SK-N-MC (cell line): ENCODE results near the gene TOM1L2.
"Not testable (repeated sequence)": the region's sequence is repeated elsewhere in the genome, so short reads cannot be mapped to it uniquely, and the experiment has no call there.

Experiments used
- DNase-seq: peaks from one replicate; pipeline ENCODE4 v3.0.0-alpha.2; 2011; ENCODE audit warnings: low read depth, low spot score
- H3K27ac ChIP-seq: fragments of 200-600 bp; sonication (generic); 2 replicates; pipeline ENCODE4 v1.5.1; 2016; ENCODE audit warnings: mixed run types
- H3K36me3 ChIP-seq: fragments of 200-600 bp; sonication (generic); 2 replicates; pipeline ENCODE4 v1.6.1; 2017; ENCODE audit warnings: antibody characterized with exemption, low read length, mixed read lengths; ENCODE audit not compliant: insufficient read depth
- H3K4me3 ChIP-seq: fragments of 200-600 bp; sonication (generic); 2 replicates; pipeline ENCODE4 v1.5.1; 2016
- H3K9ac ChIP-seq: fragments of 200-600 bp; sonication (generic); 2 replicates; pipeline ENCODE4 v1.8.0; 2017; ENCODE audit warnings: mixed run types, mixed read lengths; ENCODE audit not compliant: insufficient read length
- H3K9me3 ChIP-seq: fragments of 200-600 bp; sonication (generic); 2 replicates; pipeline ENCODE4 v1.6.1; 2017; ENCODE audit warnings: low read depth, mild to moderate bottlenecking, antibody characterized with exemption, low read length, moderate library complexity, mixed read lengths
- EZH2 ChIP-seq: fragments of 200-600 bp; sonication (generic); IDR thresholded peaks from one replicate; pipeline ENCODE4 v1.6.1; 2017; ENCODE audit warnings: antibody characterized with exemption
- FOXP2 ChIP-seq: optimal IDR thresholded peaks from 2 replicates; pipeline ENCODE3; 2011; ENCODE audit warnings: mild to moderate bottlenecking, moderate library complexity; ENCODE audit not compliant: insufficient read depth; ENCODE audit errors: extremely low read length, control extremely low read depth
- POLR2AphosphoS5 ChIP-seq: IDR thresholded peaks from 2 replicates; pipeline ENCODE4 v1.6.1; 2012; ENCODE audit warnings: mild to moderate bottlenecking, low read depth, low read length, borderline replicate concordance

Gene TOM1L2

GRCh38 chr17:17921192-17922069, 50.8 kb downstream of the TOM1L2 start:
- Histone ChIP-seq H3K27ac (0 out of 2 replicates have a peak overlapping the region, but pooled peaks have one; percentile 14), H3K36me3 (no peaks in the 10 kb centered on the region), H3K9ac (peak overlapping the region; percentile 46), H3K9me3 (no peaks in the 10 kb centered on the region), H3K4me3 (no peak overlapping the region)
- DNase-seq: no peak
- TF ChIP-seq POLR2AphosphoS5: no peak
- TF ChIP-seq FOXP2: no peak
- no peak for TF ChIP-seq EZH2

DNA sequence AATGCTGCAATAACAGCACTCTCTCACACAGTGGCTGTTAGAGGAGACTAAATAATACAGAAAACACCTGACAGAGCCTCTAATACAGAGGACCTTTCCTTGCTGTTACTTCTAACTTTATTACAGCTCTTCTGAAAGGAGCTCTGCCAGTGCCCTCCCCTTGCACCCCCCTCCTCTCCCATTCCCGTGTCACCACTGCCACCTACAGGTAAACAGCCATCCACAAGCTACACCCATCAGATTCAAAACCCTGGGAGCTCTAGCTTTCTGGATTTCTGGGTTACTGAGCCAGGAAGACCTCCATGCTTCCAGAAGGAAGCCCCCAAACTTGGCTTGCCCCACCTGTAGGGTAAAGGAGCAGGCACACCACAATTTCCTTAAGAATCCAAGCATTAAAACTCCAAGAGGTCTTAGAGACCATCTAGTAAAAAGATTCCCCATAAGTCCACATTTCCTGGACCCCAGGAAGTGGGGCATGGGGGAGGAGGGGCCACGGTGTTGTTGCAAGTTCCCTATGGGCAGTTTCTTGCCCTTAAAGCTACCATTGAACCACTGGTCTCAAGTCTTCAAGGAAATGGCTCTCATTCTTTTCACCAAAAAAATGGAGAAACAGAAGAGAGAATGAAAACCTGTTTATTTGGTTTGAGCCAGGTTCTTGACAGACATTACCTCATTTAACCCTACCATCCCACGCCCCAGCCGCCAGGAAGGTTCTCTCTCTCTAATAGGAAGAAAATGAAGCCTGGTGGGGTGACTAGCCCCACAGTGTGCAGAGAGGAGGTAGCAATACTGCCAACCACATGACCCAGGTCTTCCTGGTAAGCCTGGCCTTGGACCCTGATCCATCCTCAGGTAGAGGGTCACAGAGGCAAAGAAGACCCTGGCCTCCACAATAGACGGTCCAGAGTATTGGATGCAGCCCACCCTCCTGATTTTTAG, 52.8 kb downstream of the TOM1L2 start:
- peak overlapping the region; percentile 26 for H3K9ac ChIP-seq
- H3K36me3 ChIP-seq: no peaks in the 10 kb centered on the region
- TF ChIP-seq POLR2AphosphoS5 (no peak), EZH2 (no peak), FOXP2 (no peak)
- H3K27ac ChIP-seq: no peak overlapping the region
- H3K4me3 ChIP-seq: no peak overlapping the region
- H3K9me3 ChIP-seq: no peaks in the 10 kb centered on the region
- DNase-seq: peak; percentile 16

DNA sequence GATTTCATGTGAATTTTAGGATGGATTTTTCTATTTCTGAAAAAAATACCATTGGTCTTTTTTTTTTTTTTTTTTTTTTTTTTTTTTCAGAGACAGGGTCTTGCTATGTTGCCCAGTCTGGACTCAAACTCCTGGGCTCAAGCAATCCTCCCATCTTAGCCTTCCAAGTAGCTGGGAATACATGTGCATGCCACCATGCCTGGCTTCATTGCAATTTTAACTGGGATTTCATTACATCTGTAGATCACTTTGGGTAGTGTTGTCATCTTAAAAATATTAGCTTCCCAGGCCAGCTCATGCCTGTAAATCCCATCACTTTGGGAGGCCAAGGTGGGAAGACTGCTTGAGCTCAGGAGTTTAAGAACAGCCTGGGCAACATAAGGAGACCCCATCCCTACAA, 54.8 kb downstream of the TOM1L2 start:
- DNase-seq: no peak
- H3K9ac ChIP-seq: no peak overlapping the region
- H3K36me3 ChIP-seq: no peaks in the 10 kb centered on the region
- no peaks in the 10 kb centered on the region for H3K9me3 ChIP-seq
- H3K4me3 ChIP-seq: no peak overlapping the region
- TF ChIP-seq FOXP2: no peak
- TF ChIP-seq POLR2AphosphoS5: no peak
- no peak for TF ChIP-seq EZH2
- no peak overlapping the region for H3K27ac ChIP-seq

GRCh38 chr17:17915183-17915582, 57.0 kb downstream of the TOM1L2 start:
- TF ChIP-seq POLR2AphosphoS5: no peak
- no peak for TF ChIP-seq EZH2
- TF ChIP-seq FOXP2: no peak
- Histone ChIP-seq H3K4me3 (no peak overlapping the region), H3K27ac (no peak overlapping the region)

DNA sequence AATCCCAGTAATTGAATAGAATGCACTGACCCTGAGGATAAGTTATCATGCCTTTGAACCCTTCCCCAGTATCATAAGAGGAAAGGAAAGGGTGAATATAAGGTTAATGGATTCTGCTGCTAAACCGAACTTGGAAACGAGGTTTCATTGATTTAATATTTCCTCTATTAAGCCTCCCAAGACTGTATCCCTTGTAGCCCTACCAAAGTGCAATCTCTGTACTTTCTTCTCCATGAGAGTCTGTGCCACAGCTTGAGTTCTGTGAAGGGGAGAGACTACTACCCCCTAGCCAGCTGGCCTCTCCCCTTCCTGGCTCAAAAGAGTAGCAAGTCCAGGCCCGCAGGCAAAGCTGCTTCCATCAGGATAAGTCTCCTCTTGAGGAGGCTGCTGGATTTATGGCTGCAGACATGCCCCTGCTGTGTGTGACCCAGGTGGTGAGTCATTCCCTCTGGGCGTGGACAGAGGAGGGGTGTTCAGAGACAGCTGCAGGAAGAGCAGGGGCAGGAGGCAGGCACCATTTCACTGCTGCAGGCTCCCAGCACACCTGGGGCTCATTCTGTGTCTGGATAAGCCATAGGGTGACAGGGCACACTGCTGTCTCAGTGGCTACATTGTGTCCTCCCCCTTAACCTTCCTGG, 58.4 kb downstream of the TOM1L2 start:
- no peaks in the 10 kb centered on the region for H3K36me3 ChIP-seq
- no peak overlapping the region for H3K27ac ChIP-seq
- no peak for DNase-seq
- no peaks in the 10 kb centered on the region for H3K9me3 ChIP-seq
- no peak for TF ChIP-seq EZH2
- TF ChIP-seq POLR2AphosphoS5: no peak
- no peak for TF ChIP-seq FOXP2
- no peak overlapping the region for H3K9ac ChIP-seq
- H3K4me3 ChIP-seq: no peak overlapping the region

More at GRCh38 chr17:17915183-17915582, 57.0 kb downstream of the TOM1L2 start:
- Histone ChIP-seq H3K9ac (no peak overlapping the region), H3K9me3 (no peaks in the 10 kb centered on the region), H3K36me3 (no peaks in the 10 kb centered on the region)
- DNase-seq: no peak

DNA sequence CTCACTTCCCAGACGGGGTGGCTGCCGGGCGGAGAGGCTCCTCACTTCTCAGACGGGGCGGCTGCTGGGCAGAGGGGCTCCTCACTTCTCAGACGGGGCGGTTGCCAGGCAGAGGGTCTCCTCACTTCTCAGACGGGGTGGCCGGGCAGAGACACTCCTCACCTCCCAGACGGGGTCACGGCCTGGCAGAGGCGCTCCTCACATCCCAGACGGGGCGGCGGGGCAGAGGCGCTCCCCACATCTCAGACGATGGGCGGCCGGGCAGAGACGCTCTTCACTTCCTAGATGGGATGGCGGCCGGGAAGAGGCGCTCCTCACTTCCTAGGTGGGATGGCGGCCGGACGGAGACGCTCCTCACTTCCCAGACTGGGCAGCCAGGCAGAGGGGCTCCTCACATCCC, 59.9 kb downstream of the TOM1L2 start:
- not testable (repeated sequence) for H3K36me3 ChIP-seq, H3K27ac ChIP-seq, DNase-seq, H3K4me3 ChIP-seq, H3K9ac ChIP-seq, H3K9me3 ChIP-seq

DNA sequence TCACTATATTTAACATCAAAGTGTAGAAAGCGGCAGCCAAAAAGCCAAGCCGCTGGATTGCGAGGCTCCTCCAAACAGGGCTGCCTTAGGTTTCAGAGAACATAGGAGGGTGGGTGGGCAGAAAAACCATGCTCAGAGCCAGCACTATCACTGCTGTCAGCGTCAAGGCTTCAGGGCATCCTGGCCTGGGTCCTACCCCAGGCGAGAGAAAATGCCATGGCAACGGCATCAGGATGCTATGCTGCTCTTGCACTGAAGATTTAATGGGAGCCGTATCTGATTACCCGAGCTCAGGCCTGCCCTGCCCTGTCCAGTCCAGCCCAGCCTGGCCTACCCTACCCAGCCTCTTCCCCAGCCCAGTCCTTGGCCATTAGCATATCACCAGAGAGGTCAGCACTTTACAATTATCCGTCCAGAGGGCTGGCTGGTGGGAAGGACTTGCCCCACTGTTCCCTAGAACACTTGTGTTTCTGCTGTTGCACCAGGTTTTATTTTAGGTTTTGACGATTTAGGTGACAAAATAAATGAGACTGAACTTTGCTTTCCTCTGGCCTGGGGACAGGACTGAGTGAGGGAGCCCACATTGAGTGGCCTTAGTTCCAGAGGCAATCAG, 61.1 kb downstream of the TOM1L2 start:
- H3K36me3 ChIP-seq: no peaks in the 10 kb centered on the region
- H3K9ac ChIP-seq: no peak overlapping the region
- no peak overlapping the region for H3K27ac ChIP-seq
- no peak overlapping the region for H3K4me3 ChIP-seq
- no peak for DNase-seq
- no peaks in the 10 kb centered on the region for H3K9me3 ChIP-seq
- TF ChIP-seq POLR2AphosphoS5 (no peak), FOXP2 (no peak), EZH2 (no peak)

GRCh38 chr17:17910060-17910459, 62.1 kb downstream of the TOM1L2 start:
- Histone ChIP-seq H3K36me3 (no peaks in the 10 kb centered on the region), H3K4me3 (no peak overlapping the region), H3K9ac (no peak overlapping the region), H3K27ac (no peak overlapping the region), H3K9me3 (no peaks in the 10 kb centered on the region)
- DNase-seq: no peak
- TF ChIP-seq EZH2 (no peak), FOXP2 (no peak), POLR2AphosphoS5 (no peak)
